NCI-H446 (cell line): ENCODE measurements around the gene IFNGR1.

ENCODE experiments used
- DNase-seq, 2 experiments: peaks; one replicate each; lab custom pipeline; 2025; lab: John Stamatoyannopoulos, UW

IFNGR1 gene

GRCh38 chr6:137149035-137149393, 70.2 kb downstream of the IFNGR1 start:
- no peak for DNase-seq

- DNase-seq, result no peak
Measured at GRCh38 chr6:137148306-137149034, 70.7 kb downstream of the IFNGR1 start.
